ENCODE results near the gene LHFPL3.

DNA sequence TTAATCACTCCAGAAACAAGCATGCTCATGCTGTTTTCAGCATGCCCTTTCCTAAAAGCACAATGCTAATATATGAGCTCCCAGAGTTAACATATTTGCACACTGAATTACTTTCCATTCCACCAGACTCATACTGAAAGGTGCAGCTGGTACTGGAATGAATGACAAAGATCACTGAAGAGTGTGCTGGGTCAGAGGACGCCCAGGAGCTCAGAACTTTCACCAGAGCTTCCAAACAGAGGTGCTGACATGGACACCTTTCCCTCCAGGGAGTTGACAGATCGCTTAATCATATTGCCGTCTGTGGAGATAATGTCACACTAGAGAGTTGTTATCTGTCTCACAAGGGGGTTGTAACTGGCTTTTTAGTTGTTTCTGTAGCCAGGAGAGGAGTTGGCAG is 292.9 kb downstream of the LHFPL3 start:
- TF ChIP-seq, protein P1, sequence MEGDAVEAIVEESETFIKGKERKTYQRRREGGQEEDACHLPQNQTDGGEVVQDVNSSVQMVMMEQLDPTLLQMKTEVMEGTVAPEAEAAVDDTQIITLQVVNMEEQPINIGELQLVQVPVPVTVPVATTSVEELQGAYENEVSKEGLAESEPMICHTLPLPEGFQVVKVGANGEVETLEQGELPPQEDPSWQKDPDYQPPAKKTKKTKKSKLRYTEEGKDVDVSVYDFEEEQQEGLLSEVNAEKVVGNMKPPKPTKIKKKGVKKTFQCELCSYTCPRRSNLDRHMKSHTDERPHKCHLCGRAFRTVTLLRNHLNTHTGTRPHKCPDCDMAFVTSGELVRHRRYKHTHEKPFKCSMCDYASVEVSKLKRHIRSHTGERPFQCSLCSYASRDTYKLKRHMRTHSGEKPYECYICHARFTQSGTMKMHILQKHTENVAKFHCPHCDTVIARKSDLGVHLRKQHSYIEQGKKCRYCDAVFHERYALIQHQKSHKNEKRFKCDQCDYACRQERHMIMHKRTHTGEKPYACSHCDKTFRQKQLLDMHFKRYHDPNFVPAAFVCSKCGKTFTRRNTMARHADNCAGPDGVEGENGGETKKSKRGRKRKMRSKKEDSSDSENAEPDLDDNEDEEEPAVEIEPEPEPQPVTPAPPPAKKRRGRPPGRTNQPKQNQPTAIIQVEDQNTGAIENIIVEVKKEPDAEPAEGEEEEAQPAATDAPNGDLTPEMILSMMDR (IDR thresholded peaks at IDR 0.05): no peak
- no peak for TF ChIP-seq POLR2A (IDR thresholded peaks at IDR 0.05; ENCODE audit: low read depth)

Data from esophagus muscularis mucosa (tissue), 3 donors.